ENCODE results near the gene DAPK1.
"Not testable (repeated sequence)": the region's sequence is repeated elsewhere in the genome, so short reads cannot be mapped to it uniquely, and the experiment has no call there.

DAPK1 gene

GRCh38 chr9:87722393-87723088 is 224.9 kb downstream of the DAPK1 start:
- DNase-seq = no peak

- no peak for DNase-seq
Observed at GRCh38 chr9:87725356-87725899, 227.8 kb downstream of the DAPK1 start.

- peak; percentile 30 for DNase-seq
Observed at GRCh38 chr9:87725900-87726709, 228.4 kb downstream of the DAPK1 start, which contains the start of gene CTSL. Gene CTSL, plus strand, starts transcription at chr9:87726119. Its CDS starts 1,485 bp downstream, at chr9:87727604.

GRCh38 chr9:87729246-87729645 is 231.6 kb downstream of the DAPK1 start:
- DNase-seq = no peak

- no peak for DNase-seq
Observed at GRCh38 chr9:87731321-87731720, 233.7 kb downstream of the DAPK1 start.

- DNase-seq = no peak
Observed at GRCh38 chr9:87732344-87732743, 234.7 kb downstream of the DAPK1 start.

GRCh38 chr9:87732756-87733155 is 235.1 kb downstream of the DAPK1 start:
- no peak for DNase-seq

- DNase-seq = no peak
Observed at GRCh38 chr9:87733273-87734052, 235.8 kb downstream of the DAPK1 start.

- no peak for DNase-seq
Observed at GRCh38 chr9:87734106-87734505, 236.4 kb downstream of the DAPK1 start.

- no peak for DNase-seq
Observed at GRCh38 chr9:87739546-87739945, 241.9 kb downstream of the DAPK1 start.

GRCh38 chr9:87740209-87740608 is 242.5 kb downstream of the DAPK1 start:
- DNase-seq = no peak

- no peak for DNase-seq
Observed at GRCh38 chr9:87741326-87741725, 243.7 kb downstream of the DAPK1 start.

- no peak for DNase-seq
Observed at GRCh38 chr9:87741891-87742290, 244.2 kb downstream of the DAPK1 start.

- no peak for DNase-seq
Observed at GRCh38 chr9:87742813-87743428, 245.3 kb downstream of the DAPK1 start.

- DNase-seq = not testable (repeated sequence)
Observed at GRCh38 chr9:87744247-87744646, 246.6 kb downstream of the DAPK1 start.

GRCh38 chr9:87746186-87746585 is 248.5 kb downstream of the DAPK1 start:
- no peak for DNase-seq

GRCh38 chr9:87748881-87749280 is 251.2 kb downstream of the DAPK1 start:
- DNase-seq = no peak

GRCh38 chr9:87749335-87750035 is 251.8 kb downstream of the DAPK1 start:
- DNase-seq = no peak

GRCh38 chr9:87750726-87751125 is 253.1 kb downstream of the DAPK1 start:
- DNase-seq = no peak

GRCh38 chr9:87751423-87751822 is 253.8 kb downstream of the DAPK1 start:
- no peak for DNase-seq

- DNase-seq = no peak
Observed at GRCh38 chr9:87751868-87752267, 254.2 kb downstream of the DAPK1 start.

GRCh38 chr9:87753313-87753712 is 255.6 kb downstream of the DAPK1 start:
- DNase-seq = no peak

Measured in stimulated activated naive CD4-positive, alpha-beta T cell treated with Interleukin-2 at 50 U/mL for 16 hours (primary cell).